Hepatocyte (in vitro differentiated cells): ENCODE data around the gene NUDC. TPM values are rescaled to one million over a fixed set of nuclear protein-coding genes. Genes with fewer than 3 reads are reported as not detected.

Experiments
- DNase-seq: peaks from one replicate; pipeline ENCODE4 v3.0.0-alpha.2; 2016; ENCODE audit warnings: low spot score
- H2AFZ ChIP-seq: fragments of 200-600 bp; sonication (generic); 2 replicates; pipeline ENCODE4 v1.6.0; 2016; ENCODE audit warnings: antibody characterized with exemption, mild to moderate bottlenecking
- H3K27ac ChIP-seq: fragments of 200-600 bp; sonication (generic); 2 replicates; pipeline ENCODE4 v1.5.1; 2016; ENCODE audit warnings: mild to moderate bottlenecking
- H3K27me3 ChIP-seq: fragments of 200-600 bp; sonication (generic); 2 replicates; pipeline ENCODE4 v1.6.1; 2016
- H3K36me3 ChIP-seq: fragments of 200-600 bp; sonication (generic); replicated peaks from 2 replicates; pipeline ENCODE4 v1.5.1; 2016; ENCODE audit warnings: low read depth; ENCODE audit not compliant: insufficient read depth
- H3K4me1 ChIP-seq: fragments of 200-600 bp; sonication (generic); 2 replicates; pipeline ENCODE4 v1.5.1; 2016; ENCODE audit warnings: mild to moderate bottlenecking, moderate library complexity; ENCODE audit not compliant: insufficient read depth
- H3K4me2 ChIP-seq: fragments of 200-600 bp; sonication (generic); 2 replicates; pipeline ENCODE4 v1.6.0; 2016
- H3K4me3 ChIP-seq: fragments of 200-600 bp; sonication (generic); 2 replicates; pipeline ENCODE4 v1.5.1; 2016; ENCODE audit warnings: mild to moderate bottlenecking
- H3K79me2 ChIP-seq: fragments of 200-600 bp; sonication (generic); 2 replicates; pipeline ENCODE4 v1.6.0; 2017; ENCODE audit warnings: mild to moderate bottlenecking
- H3K9me2 ChIP-seq: fragments of 200-600 bp; sonication (generic); replicated peaks from 2 replicates; pipeline ENCODE4 v1.6.0; 2017; ENCODE audit warnings: mild to moderate bottlenecking; ENCODE audit not compliant: insufficient read depth
- H3K9me3 ChIP-seq: fragments of 200-600 bp; sonication (generic); 2 replicates; pipeline ENCODE4 v1.5.1; 2016; ENCODE audit warnings: low read depth, mild to moderate bottlenecking
- H4K20me1 ChIP-seq: fragments of 200-600 bp; sonication (generic); 2 replicates; pipeline ENCODE4 v1.6.0; 2016; ENCODE audit warnings: mild to moderate bottlenecking; ENCODE audit not compliant: insufficient read depth, poor library complexity, severe bottlenecking
- EZH2 ChIP-seq: fragments of 200-600 bp; sonication (generic); IDR thresholded peaks from 2 replicates; pipeline ENCODE4 v1.6.1; 2016; ENCODE audit warnings: antibody characterized with exemption, mild to moderate bottlenecking, borderline replicate concordance
- EZH2phosphoT487 ChIP-seq: fragments of 200-600 bp; sonication (generic); IDR thresholded peaks from one replicate; pipeline ENCODE4 v1.6.1; 2018; ENCODE audit warnings: antibody characterized with exemption, mild to moderate bottlenecking, low read depth, moderate library complexity; ENCODE audit not compliant: unreplicated experiment, severe bottlenecking
- WGBS: methylation state at CpG from one replicate; pipeline ENCODE4 v1.1.6; 2016; ENCODE audit warnings: low lambda C conversion rate; ENCODE audit errors: missing lambda C conversion rate; 5-methylcytosine and 5-hydroxymethylcytosine counted together
- polyA plus RNA-seq: library from polyadenylated mRNA; unstranded; fragments of >200 nt; fragmentation: Nextera tagmentation; extraction: Ambion mirVana; gene quantifications from 2 replicates; pipeline ENCODE4 v1.2.1, GENCODE V29; 2016
- total RNA-seq: library from RNA; depleted of rRNA; stranded (reverse); fragments of >200 nt; gene quantifications from 2 replicates; pipeline ENCODE4 v1.2.3, GENCODE V29; 2014
- TF ChIP-seq, protein P1 (sequence below): fragments of 200-600 bp; sonication (generic); IDR thresholded peaks from 2 replicates; pipeline ENCODE4 v1.5.1; 2016; ENCODE audit warnings: antibody characterized with exemption, mild to moderate bottlenecking; ENCODE audit not compliant: poor library complexity

NUDC gene
- total and polyA plus RNA-seq, 2 experiments from 2014 or later: 34.4 to 127 TPM

DNA sequence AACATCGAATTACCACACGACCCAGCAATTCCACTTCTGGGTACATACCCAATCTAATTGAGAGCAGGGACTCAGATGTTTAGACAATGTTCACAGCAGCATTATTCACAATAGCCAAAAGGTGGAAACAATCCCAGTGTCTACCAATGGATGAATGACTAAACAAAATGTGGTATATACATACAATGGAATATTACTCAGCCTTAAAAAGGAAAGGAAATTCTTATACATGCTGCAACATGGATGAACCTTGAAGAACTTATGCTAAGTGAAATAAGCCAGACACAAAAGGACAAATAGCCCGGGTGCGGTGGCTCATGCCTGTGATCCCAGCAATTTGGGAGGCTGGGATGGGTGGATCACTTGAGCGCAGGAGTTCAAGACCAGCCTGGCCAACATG, 31.8 kb downstream of the NUDC start:
- DNase-seq: no peak
- Histone ChIP-seq H3K4me1 (no peaks in the 10 kb centered on the region), H2AFZ (no peak overlapping the region), H4K20me1 (no peaks in the 10 kb centered on the region), H3K9me3 (no peaks in the 10 kb centered on the region), H3K79me2 (peaks cover 29% of the 10 kb centered on the region), H3K27ac (no peak overlapping the region), H3K36me3 (no peaks in the 10 kb centered on the region), H3K27me3 (peaks cover 2% of the 10 kb centered on the region), H3K9me2 (no peaks in the 10 kb centered on the region), H3K4me3 (no peak overlapping the region), H3K4me2 (no peak overlapping the region)
- 97% methylated on average over 5 of the region's 5 CpGs for WGBS
- TF ChIP-seq EZH2phosphoT487 (no peak), EZH2 (no peak)
- TF ChIP-seq, protein P1, sequence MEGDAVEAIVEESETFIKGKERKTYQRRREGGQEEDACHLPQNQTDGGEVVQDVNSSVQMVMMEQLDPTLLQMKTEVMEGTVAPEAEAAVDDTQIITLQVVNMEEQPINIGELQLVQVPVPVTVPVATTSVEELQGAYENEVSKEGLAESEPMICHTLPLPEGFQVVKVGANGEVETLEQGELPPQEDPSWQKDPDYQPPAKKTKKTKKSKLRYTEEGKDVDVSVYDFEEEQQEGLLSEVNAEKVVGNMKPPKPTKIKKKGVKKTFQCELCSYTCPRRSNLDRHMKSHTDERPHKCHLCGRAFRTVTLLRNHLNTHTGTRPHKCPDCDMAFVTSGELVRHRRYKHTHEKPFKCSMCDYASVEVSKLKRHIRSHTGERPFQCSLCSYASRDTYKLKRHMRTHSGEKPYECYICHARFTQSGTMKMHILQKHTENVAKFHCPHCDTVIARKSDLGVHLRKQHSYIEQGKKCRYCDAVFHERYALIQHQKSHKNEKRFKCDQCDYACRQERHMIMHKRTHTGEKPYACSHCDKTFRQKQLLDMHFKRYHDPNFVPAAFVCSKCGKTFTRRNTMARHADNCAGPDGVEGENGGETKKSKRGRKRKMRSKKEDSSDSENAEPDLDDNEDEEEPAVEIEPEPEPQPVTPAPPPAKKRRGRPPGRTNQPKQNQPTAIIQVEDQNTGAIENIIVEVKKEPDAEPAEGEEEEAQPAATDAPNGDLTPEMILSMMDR: no peak

DNA sequence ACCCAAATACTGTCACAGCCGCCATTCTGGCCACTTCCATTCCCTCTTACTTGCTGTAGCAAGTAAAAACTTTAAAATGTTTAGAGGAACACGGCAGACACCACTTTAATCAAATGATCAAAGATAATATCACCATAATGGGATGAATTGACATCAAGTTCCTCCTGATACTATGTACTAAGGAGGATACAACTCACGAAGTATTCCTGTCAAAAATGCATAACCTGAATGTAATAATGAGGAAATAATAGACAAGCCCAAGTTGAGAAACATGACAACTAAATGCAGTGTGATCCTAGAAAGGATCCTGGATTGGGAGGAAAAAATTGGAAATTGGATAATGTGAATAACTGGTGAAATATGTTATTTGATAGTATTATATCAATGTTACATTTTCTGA, 34.8 kb downstream of the NUDC start:
- Histone ChIP-seq H3K4me3 (no peak overlapping the region), H2AFZ (no peak overlapping the region), H3K79me2 (peaks cover 46% of the 10 kb centered on the region), H3K27ac (no peak overlapping the region), H4K20me1 (no peaks in the 10 kb centered on the region), H3K4me1 (peaks cover 5% of the 10 kb centered on the region), H3K27me3 (peaks cover 14% of the 10 kb centered on the region), H3K9me3 (no peaks in the 10 kb centered on the region), H3K4me2 (no peak overlapping the region), H3K36me3 (no peaks in the 10 kb centered on the region), H3K9me2 (no peaks in the 10 kb centered on the region)
- DNase-seq: no peak
- TF ChIP-seq EZH2 (no peak), EZH2phosphoT487 (no peak)
- TF ChIP-seq, protein P1: no peak
- WGBS: 88% methylated on average over 3 of the region's 3 CpGs

DNA sequence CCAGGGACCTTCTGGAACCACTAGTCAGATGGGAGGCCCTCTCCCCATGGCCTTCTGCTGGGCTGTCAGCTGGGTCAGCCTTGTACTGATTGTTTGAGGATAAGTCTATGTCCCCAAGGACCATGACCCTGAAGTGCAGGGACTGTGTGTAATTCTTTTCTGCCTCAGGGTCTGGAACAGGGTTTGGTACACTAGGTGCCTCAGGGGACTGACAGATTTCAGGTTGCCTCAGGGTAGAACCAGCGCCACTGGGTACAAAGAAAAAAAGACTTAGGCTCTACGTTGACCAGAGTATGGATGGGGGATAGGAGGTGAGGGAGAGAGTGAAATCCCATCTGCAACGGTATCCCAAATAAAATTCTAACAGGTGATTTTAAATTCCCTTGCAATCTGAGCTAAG, 35.8 kb downstream of the NUDC start:
- Histone ChIP-seq H3K4me3 (no peak overlapping the region), H3K36me3 (no peaks in the 10 kb centered on the region), H2AFZ (no peak overlapping the region), H3K4me1 (peaks cover 5% of the 10 kb centered on the region), H3K79me2 (peaks cover 46% of the 10 kb centered on the region), H3K9me3 (no peaks in the 10 kb centered on the region), H3K27ac (no peak overlapping the region), H3K9me2 (no peaks in the 10 kb centered on the region), H3K4me2 (no peak overlapping the region), H3K27me3 (peaks cover 14% of the 10 kb centered on the region), H4K20me1 (no peaks in the 10 kb centered on the region)
- WGBS: 85% methylated on average over 3 of the region's 3 CpGs
- TF ChIP-seq EZH2 (no peak), EZH2phosphoT487 (no peak)
- TF ChIP-seq, protein P1: no peak
- DNase-seq: no peak

DNA sequence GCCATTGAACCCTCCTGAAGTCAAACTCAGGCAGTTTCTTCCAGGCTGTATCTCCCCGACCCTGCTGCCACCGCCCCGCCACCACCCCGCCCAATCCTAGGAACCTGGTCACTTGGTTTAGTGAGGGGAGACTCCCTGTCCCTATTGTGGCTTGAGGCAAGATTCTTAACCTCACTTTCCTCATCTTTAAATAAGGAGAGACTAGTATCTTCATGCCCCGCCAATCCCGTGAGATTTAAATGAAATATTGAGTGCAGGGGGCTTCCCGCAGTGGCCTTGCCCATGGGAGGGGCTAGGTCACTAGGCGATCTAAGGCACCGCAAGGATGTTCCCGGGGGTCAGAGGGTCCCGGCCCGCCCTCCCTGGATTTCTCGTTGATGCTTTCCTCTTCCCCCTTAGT, 37.7 kb downstream of the NUDC start:
- H3K27me3 ChIP-seq: peaks cover 14% of the 10 kb centered on the region
- no peak for TF ChIP-seq EZH2
- TF ChIP-seq EZH2phosphoT487: peak; percentile 24
- TF ChIP-seq, protein P1: no peak
- H3K4me2 ChIP-seq: peak overlapping the region; percentile 77
- peak overlapping the region; percentile 92 for H2AFZ ChIP-seq
- H3K4me1 ChIP-seq: peaks cover 5% of the 10 kb centered on the region
- H3K27ac ChIP-seq: no peak overlapping the region
- peaks cover 40% of the 10 kb centered on the region for H3K79me2 ChIP-seq
- no peaks in the 10 kb centered on the region for H3K9me3 ChIP-seq
- peak overlapping the region; percentile 88 for H3K4me3 ChIP-seq
- no peaks in the 10 kb centered on the region for H4K20me1 ChIP-seq
- no peaks in the 10 kb centered on the region for H3K9me2 ChIP-seq
- H3K36me3 ChIP-seq: no peaks in the 10 kb centered on the region
- 27% methylated on average over 13 of the region's 13 CpGs for WGBS
- no peak for DNase-seq
